Lower lobe of right lung (tissue), 2 donors: ENCODE data around the gene RAB8B. TPM values are rescaled to one million over a fixed set of nuclear protein-coding genes. Genes with fewer than 3 reads are reported as not detected.

Experiments used
- ATAC-seq, 2 donors: fragments of 200-7000 bp; cut with Tn5 transposase; one replicate each; pipeline ENCODE4 v1.9.1; 2020 to 2022; ENCODE audit warnings: mild to moderate bottlenecking in 2 of 2, moderate library complexity in 2 of 2
- DNase-seq: peaks from one replicate; pipeline ENCODE4 v3.0.0-alpha.2; 2020
- H3K27ac ChIP-seq: fragments of 200-600 bp; one replicate; pipeline ENCODE4 v1.8.0; 2022
- H3K27me3 ChIP-seq: fragments of 200-600 bp; one replicate; pipeline ENCODE4 v1.8.0; 2022; ENCODE audit warnings: low read depth
- H3K36me3 ChIP-seq: fragments of 200-600 bp; one replicate; pipeline ENCODE4 v1.8.0; 2022; ENCODE audit warnings: mild to moderate bottlenecking
- H3K4me1 ChIP-seq: fragments of 200-600 bp; one replicate; pipeline ENCODE4 v1.8.0; 2022
- H3K4me3 ChIP-seq: fragments of 200-600 bp; one replicate; pipeline ENCODE4 v1.8.0; 2022; ENCODE audit warnings: mild to moderate bottlenecking
- H3K9me3 ChIP-seq: fragments of 200-600 bp; one replicate; pipeline ENCODE4 v1.8.0; 2022
- CTCF ChIP-seq: fragments of 200-600 bp; IDR thresholded peaks from one replicate; pipeline ENCODE4 v1.8.0; 2022; ENCODE audit warnings: antibody characterized with exemption, mild to moderate bottlenecking
- intact Hi-C: fragments of 100-400 bp; cut with DNase I; formaldehyde crosslinking; loops from one replicate; pipeline ENCODE4 v1.11.0; 2022
- total RNA-seq: library from RNA; stranded (reverse); fragmentation: NEBNext Ultra II Directional; extraction: Animal tissue kit (Norgen Biotek cat#: 25700); gene quantifications from one replicate; pipeline ENCODE4 v1.2.1, GENCODE V29; 2021
- donor health status: DM: no; HTN: yes; CAD: no; lungs with severe emphysema.

The RAB8B gene
- total RNA-seq, 1 donor from 2014 or later: 72.7 TPM

- no peaks in the 10 kb centered on the region for H3K27me3 ChIP-seq
- H3K27ac ChIP-seq: no peak overlapping the region
- ATAC-seq (no peak), DNase-seq (no peak)
- H3K9me3 ChIP-seq: no peaks in the 10 kb centered on the region
- intact Hi-C loops: no loop called here
- peaks cover 46% of the 10 kb centered on the region for H3K36me3 ChIP-seq
- no peaks in the 10 kb centered on the region for H3K4me1 ChIP-seq
- no peak for TF ChIP-seq CTCF
- no peak overlapping the region for H3K4me3 ChIP-seq
Observed at GRCh38 chr15:63306492-63307073, 117.2 kb downstream of the RAB8B start.

GRCh38 chr15:63308491-63308890 is 119.1 kb downstream of the RAB8B start:
- ATAC-seq (no peak), DNase-seq (no peak)
- peaks cover 27% of the 10 kb centered on the region for H3K36me3 ChIP-seq
- no peaks in the 10 kb centered on the region for H3K27me3 ChIP-seq
- TF ChIP-seq CTCF: no peak
- intact Hi-C loops: no loop called here
- no peaks in the 10 kb centered on the region for H3K9me3 ChIP-seq
- H3K4me1 ChIP-seq: no peaks in the 10 kb centered on the region
- H3K27ac ChIP-seq: no peak overlapping the region
- no peak overlapping the region for H3K4me3 ChIP-seq

- Histone ChIP-seq H3K4me3 (no peak overlapping the region), H3K27ac (no peak overlapping the region), H3K27me3 (no peaks in the 10 kb centered on the region), H3K36me3 (peaks cover 27% of the 10 kb centered on the region), H3K4me1 (no peaks in the 10 kb centered on the region), H3K9me3 (no peaks in the 10 kb centered on the region)
- no peak for DNase-seq
- TF ChIP-seq CTCF: no peak
- no peak for ATAC-seq
- intact Hi-C loops: no loop called here
Observed at GRCh38 chr15:63308947-63309346, 119.5 kb downstream of the RAB8B start.

- H3K36me3 ChIP-seq: peaks cover 14% of the 10 kb centered on the region
- no peak for ATAC-seq
- H3K9me3 ChIP-seq: no peaks in the 10 kb centered on the region
- no peak for DNase-seq
- intact Hi-C loops: no loop called here
- no peaks in the 10 kb centered on the region for H3K4me1 ChIP-seq
- H3K27ac ChIP-seq: no peak overlapping the region
- no peak for TF ChIP-seq CTCF
- no peak overlapping the region for H3K4me3 ChIP-seq
- no peaks in the 10 kb centered on the region for H3K27me3 ChIP-seq
Observed at GRCh38 chr15:63310646-63311045, 121.2 kb downstream of the RAB8B start.

GRCh38 chr15:63312286-63312685 is 122.9 kb downstream of the RAB8B start:
- no peaks in the 10 kb centered on the region for H3K4me1 ChIP-seq
- intact Hi-C loops: no loop called here
- peaks cover 3% of the 10 kb centered on the region for H3K36me3 ChIP-seq
- H3K27me3 ChIP-seq: no peaks in the 10 kb centered on the region
- no peak overlapping the region for H3K27ac ChIP-seq
- no peak for TF ChIP-seq CTCF
- no peaks in the 10 kb centered on the region for H3K9me3 ChIP-seq
- no peak for ATAC-seq
- no peak for DNase-seq
- H3K4me3 ChIP-seq: no peak overlapping the region
